Measurements from ENCODE around the gene RIMS3.

GRCh38 chr1:40663324-40664166 lies 1.9 kb downstream of the RIMS3 start:
- TF ChIP-seq ZNF274 (IDR thresholded peaks at IDR 0.05; ENCODE audit: low read depth, low read length) (no peak), SUZ12 (IDR thresholded peaks at IDR 0.05; ENCODE audit: extremely low read depth, insufficient read depth, insufficient read length) (no peak), YY1 (IDR thresholded peaks at IDR 0.05; ENCODE audit: insufficient read depth, insufficient read length) (no peak)
